ENCODE data around the gene ADGB.

- TF ChIP-seq POLR2A (IDR thresholded peaks at IDR 0.05; ENCODE audit: borderline replicate concordance, extremely low read depth, insufficient read depth, insufficient read length) (no peak), TCF7L2 (IDR thresholded peaks at IDR 0.05; ENCODE audit: borderline replicate concordance, extremely low read depth, insufficient read depth, insufficient read length) (no peak), CTCF (IDR thresholded peaks at IDR 0.05 in 2 of 3, conservative IDR thresholded peaks at IDR 0.05 in 1 of 3; ENCODE audit: borderline replicate concordance in 1 of 3, insufficient read depth in 1 of 3, low read depth in 2 of 3, low read length in 2 of 3) (no peak), CBX3 (IDR thresholded peaks at IDR 0.05; ENCODE audit: low read depth) (no peak), SP1 (IDR thresholded peaks at IDR 0.05; ENCODE audit: low read depth) (no peak), REST (IDR thresholded peaks at IDR 0.05; ENCODE audit: low read depth) (no peak), ZFX (IDR thresholded peaks at IDR 0.05) (no peak), POLR2AphosphoS5 (IDR thresholded peaks at IDR 0.05; ENCODE audit: low read depth, low read length) (no peak), CEBPB (IDR thresholded peaks at IDR 0.05; ENCODE audit: low read depth) (no peak), EZH2 (IDR thresholded peaks at IDR 0.05) (no peak), EZH2phosphoT487 (IDR thresholded peaks at IDR 0.05; ENCODE audit: borderline replicate concordance) (no peak), RAD21 (IDR thresholded peaks at IDR 0.05; ENCODE audit: low read depth) (no peak), MAX (IDR thresholded peaks at IDR 0.05) (no peak), JUND (IDR thresholded peaks at IDR 0.05) (no peak)
Measured at GRCh38 chr6:146642921-146643320, 44.1 kb downstream of the ADGB start.

Measured in HCT116 (cell line).